T-helper 9 cell (primary cell): ENCODE measurements around the gene RFXAP.
"Not testable (repeated sequence)": the region's sequence is repeated elsewhere in the genome, so short reads cannot be mapped to it uniquely, and the experiment has no call there.

Experiments
- DNase-seq: peaks from one replicate; pipeline ENCODE4 v3.0.0-alpha.2; 2020
- total RNA-seq, 2 donors: gene quantifications; one replicate each; lab custom pipeline; 2026; lab: John Stamatoyannopoulos, UW

RFXAP gene, protein sequence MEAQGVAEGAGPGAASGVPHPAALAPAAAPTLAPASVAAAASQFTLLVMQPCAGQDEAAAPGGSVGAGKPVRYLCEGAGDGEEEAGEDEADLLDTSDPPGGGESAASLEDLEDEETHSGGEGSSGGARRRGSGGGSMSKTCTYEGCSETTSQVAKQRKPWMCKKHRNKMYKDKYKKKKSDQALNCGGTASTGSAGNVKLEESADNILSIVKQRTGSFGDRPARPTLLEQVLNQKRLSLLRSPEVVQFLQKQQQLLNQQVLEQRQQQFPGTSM
- total RNA-seq = 3.1 to 5.7 reads per million in 2 donors

GRCh38 chr13:36818804-36819738 is at the start of gene RFXAP:
Gene RFXAP (plus strand): TSS chr13:36819222. CDS start chr13:36819358, 136 bp downstream.
- DNase-seq = peak; percentile 87

DNA sequence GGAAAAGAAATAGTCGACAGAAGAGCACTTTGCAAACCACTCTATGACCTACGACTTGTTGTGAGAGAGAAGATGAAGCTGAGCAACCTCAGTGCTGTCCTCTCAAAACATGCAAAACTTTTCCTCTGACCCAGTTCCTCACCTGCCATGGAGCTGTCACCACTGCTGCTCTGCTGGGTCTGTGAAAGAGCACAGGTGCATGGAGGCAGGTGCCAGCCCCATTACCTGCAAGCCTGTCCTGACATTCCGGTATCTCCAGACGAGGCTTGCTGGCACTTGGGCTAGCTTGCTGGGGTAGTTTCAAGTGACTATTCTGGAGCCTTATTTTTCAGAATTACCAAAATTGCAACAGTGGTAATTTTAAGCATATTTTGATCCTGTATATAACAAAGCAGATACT is 49.5 kb upstream of the RFXAP start:
- no peak for DNase-seq

DNA sequence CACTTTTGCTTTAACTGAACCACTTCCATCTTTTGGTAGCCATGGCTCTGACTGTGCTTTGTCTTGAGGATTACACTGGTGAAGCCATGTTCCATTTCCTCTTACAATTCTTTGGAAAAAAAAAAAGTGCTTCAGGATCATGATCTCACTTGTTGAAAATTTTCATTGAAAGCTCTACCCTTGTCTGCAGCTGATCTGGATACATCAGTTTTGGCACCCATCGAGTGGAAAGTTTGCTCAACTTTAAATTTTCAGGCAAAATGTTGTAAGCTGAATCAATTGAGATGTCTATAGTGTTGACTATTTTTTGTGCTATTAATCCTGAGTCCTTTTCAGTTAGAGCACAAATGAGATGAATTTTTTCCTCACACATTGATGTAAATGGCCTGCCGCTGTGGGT is 48.3 kb upstream of the RFXAP start:
- no peak for DNase-seq

- DNase-seq = no peak
Measured at GRCh38 chr13:36772853-36773252, 46.2 kb upstream of the RFXAP start.

DNA sequence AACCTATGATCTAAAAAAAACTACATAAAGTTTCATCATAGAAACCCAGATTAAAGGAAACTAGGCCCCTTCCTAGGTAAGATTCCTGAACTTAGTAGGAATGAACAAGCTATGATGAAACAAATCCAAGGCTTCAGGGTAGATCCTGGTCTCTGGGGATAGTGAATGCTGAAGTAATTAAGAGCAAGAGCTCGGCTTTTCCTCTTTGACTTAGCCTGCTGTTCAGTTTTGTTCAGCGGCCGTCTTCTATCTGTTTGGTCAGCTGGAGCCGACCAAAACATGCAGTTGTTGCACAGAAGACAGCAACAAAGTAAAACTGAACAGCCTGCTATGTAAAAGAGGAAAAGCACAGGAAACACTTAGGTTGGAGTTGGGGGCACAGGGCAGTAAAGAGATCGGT is 44.1 kb upstream of the RFXAP start:
- DNase-seq = no peak

DNA sequence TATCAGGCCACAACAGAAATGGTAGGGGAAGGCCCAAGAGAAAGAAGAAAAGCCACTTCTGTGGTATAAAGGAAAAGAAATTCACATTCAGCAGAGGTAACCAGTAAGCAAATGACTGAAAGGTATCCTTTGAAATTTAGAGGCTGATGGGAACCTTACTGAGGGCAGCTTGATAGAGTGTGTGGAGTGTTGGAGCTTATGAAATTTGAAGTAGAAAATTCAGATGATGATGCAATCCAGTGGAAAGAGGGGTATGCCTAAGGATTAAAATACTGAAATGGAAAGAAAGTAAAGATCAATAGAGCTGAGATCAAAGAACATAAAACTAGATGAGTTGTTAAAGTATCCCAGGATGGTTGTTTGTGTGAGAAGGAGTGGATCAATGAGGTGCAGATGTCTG is 42.8 kb upstream of the RFXAP start:
- no peak for DNase-seq

DNA sequence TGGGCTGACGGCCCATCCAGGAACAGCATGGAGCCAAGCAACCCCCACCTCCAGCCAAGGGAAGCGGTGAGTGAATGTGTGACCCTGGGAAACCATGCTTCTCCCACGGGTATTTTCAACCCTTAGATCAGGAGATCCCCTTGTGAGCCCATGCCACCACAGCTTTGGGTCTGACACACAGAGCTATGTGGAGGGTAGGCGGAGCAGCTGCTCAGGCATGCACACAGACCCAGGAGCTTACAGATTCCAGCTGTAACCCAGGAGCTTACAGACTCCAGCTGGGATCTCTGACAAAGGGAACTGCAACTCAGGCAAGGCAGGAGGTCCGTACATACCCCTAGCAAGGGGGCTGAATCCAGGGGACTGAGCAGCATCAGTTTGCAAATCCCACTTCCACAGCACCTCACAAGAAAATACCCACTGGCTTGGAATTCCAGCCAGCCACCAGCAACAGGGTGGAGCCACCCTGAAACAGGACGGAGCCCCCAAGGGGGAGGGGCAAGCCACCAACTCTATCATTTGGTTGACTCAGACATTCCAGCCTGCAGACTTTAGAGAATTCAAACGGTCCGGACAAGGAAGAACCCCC is 40.8 kb upstream of the RFXAP start:
- no peak for DNase-seq

- DNase-seq = no peak
Measured at GRCh38 chr13:36783890-36784289, 35.1 kb upstream of the RFXAP start.

- DNase-seq = not testable (repeated sequence)
Measured at GRCh38 chr13:36786175-36786574, 32.8 kb upstream of the RFXAP start.

DNA sequence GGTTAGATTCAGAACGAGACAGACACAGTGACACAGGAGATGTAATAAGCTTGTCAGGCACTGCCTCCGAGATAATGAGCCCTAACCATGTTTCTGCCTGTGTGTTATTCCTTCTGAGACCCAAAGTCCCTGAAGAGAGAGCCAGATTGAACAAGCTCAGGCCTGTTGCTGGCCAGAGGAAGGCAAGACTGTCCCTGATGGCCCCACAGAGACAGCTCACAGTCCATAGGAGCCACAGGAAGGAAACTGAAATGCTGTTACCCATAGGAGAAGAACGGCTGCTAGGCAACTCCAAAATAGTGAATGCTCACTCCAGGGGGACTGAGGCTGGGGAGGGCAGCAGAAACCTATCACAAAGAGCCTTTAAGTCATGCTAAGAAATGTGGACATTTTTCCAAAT is 31.8 kb upstream of the RFXAP start:
- no peak for DNase-seq

- DNase-seq = no peak
Measured at GRCh38 chr13:36788276-36788675, 30.7 kb upstream of the RFXAP start.

GRCh38 chr13:36789061-36789460 is 30.0 kb upstream of the RFXAP start:
- DNase-seq = no peak

GRCh38 chr13:36789730-36790129 is 29.3 kb upstream of the RFXAP start:
- no peak for DNase-seq

DNA sequence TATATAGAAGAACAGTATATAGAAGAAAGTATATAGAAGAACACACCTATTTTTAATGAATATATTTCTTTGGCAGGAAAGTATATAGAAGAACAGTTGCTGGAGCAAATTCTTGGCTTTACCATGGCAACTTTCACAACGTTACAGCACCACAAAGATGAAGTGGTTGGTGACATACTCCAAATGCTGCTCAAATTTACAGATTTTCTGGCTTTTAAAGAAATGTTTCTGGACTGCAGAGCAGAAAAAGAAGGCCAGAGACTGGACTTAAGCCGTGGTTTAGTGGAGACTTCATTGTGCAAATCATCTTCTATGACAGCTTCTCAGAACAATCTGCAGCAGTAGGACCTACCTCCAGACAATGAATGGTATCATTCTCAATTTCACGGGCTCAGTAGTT is 24.3 kb upstream of the RFXAP start:
- no peak for DNase-seq

DNA sequence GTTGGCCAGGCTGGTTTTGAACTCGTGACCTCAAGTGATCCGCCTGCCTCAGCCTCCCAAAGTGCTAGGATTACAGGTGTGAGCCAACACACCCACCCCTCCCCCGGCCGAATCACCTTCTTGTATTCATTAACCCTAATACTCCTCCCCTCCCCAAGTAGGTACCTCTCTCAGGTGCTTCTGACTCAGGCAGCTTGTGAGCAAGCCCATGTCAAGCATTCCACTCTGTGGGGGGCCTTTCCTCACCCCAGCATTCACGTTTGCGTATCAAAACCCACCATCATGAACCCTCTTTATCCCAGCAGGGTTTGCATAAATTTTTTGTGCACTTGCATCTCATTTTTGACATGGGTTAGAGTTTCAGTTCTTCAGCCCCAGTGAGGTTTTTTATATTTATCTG is 23.6 kb upstream of the RFXAP start:
- DNase-seq = no peak

DNA sequence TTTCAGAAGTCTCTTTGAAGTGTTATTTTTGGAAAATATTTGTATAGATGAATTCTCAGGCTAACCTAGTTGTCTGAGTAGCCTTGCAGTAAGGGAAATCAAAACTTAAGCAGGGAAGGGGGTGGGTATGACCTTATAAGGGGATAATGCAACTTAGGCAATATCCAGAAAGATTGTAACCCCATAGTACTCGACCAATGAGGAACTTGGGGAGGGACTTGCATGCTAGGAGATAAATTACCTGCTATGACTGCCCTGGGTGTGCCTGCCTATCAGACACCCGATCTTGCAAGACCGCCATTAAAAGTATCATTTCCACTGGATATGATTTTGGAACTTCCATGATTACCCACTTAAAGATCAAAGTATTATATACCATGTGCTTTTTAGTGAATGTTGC is 23.0 kb upstream of the RFXAP start:
- no peak for DNase-seq

DNA sequence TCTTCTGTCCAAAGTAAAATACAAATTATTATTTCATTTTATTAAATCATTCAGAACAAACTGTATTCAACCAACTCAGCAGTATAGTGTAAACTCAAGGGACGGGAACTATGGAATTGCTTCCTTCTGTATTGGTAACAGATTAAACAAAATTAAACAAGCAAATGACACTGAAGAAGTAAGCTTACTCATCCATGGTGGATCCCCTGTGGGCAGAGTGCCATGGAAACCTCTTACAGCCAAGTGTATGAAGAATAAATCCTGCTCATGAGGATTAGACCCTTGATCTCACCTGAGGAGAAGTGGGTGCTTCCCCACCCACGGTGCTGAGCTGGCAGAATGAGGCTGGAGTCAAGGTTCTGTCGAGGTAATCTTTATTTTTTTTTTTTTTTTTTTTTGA is 18.0 kb upstream of the RFXAP start:
- DNase-seq = no peak

GRCh38 chr13:36804588-36804987 is 14.4 kb upstream of the RFXAP start:
- DNase-seq = no peak

DNA sequence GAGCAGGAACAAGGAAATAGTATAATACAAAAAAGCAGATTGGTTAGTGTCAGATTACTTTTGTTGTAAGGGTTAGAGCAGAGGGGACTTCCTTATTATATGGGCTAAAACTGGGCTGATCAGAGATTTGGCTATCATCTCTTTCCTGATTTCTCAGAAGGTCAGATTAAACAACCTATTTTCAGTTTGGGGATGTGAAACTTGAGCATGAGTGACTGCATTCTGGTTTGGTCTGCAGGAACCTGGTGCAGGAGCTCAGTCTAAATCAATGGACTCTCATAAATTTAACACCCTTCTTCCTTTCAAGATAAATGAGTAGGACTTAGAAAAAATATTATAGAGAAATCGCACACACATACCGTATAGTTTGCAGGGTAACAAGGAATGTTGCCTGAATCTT is 12.9 kb upstream of the RFXAP start:
- DNase-seq = no peak

- DNase-seq = no peak
Measured at GRCh38 chr13:36807616-36808015, 11.4 kb upstream of the RFXAP start.

GRCh38 chr13:36813225-36813624 is 5.8 kb upstream of the RFXAP start:
- no peak for DNase-seq

DNA sequence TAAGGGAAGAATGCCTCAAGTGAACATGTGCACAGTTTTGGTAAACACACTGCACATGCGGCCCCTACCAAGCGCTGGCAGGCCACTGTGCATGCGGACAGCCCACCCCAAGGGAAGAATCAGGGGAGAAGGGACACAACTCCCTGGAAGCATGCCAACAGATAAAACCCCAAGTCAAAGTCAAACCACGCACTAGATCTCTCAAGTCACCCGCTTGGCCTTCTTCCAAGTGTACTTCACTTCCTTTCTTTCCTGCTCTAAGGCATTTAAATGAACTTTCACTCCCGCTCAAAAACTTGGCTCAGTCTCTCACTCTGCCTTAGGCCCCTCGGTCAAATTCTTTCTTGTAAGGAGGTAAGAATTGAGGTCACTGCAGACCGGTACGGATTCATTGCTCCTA is 4.6 kb upstream of the RFXAP start:
- DNase-seq = no peak

GRCh38 chr13:36815062-36815461 is 4.0 kb upstream of the RFXAP start:
- no peak for DNase-seq
